ENCODE measurements around the gene TEX35.

The TEX35 gene

DNA sequence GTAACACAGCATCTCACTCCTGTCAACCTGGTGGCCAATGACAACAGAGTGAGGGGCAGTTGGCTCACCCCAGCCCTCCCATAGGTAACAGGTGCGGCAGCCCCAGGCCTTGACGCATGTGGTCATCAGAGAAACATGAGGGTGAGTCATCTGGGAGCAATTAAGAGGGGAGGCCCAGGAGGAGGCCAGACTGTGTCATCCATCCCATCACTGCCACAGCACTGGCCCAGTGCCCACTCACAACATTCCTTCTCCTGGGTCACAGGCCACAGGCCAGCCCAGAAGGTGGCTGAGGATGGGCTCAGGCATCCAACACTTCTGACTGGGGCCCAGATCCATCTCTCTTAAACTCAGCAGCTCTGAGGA is 17.1 kb downstream of the TEX35 start:
- no peak for ATAC-seq (ENCODE audit: insufficient read depth, low read depth)
- no peak for DNase-seq
- H3K9ac ChIP-seq (ENCODE audit: low read depth, low read length), result no peak overlapping the region

DNA sequence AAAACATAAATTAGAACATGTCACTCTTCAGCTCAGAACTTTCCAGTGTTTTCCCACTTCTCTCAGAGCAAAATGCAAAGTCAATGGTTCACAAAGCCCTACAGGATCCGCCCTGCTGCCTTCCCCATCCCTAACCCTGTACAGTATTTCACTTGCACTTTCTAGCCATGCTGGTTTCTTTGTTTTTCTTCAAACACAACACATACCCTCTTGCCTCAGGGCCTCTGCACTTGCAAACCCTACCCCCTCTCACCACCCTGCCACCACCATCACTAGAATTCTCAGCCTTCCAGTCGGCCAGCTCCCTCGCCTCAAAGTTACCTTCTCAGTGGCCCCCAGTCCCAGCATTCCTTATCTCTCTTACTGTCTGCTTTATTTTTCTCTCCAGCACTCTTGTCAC is 17.6 kb downstream of the TEX35 start:
- Histone ChIP-seq H3K4me2 (ENCODE audit: insufficient read depth, low read length) (no peak overlapping the region), H4K20me1 (ENCODE audit: insufficient read depth, low read length) (no peaks in the 10 kb centered on the region), H3K9ac (ENCODE audit: low read depth, low read length) (no peak overlapping the region), H3K4me3 (ENCODE audit: low read depth in 1 of 2, low read length in 2 of 2) (no peak overlapping the region), H3K27ac (ENCODE audit: low read length) (no peak overlapping the region), H3K27me3 (ENCODE audit: insufficient read depth, low read length, poor library complexity) (no peaks in the 10 kb centered on the region), H3K36me3 (ENCODE audit: insufficient read depth, low read length) (no peaks in the 10 kb centered on the region), H3K79me2 (ENCODE audit: insufficient read depth, low read length) (no peaks in the 10 kb centered on the region), H2AFZ (ENCODE audit: low read depth, low read length) (no peak overlapping the region), H3K9me3 (ENCODE audit: insufficient read depth, low read length, severe bottlenecking) (no peaks in the 10 kb centered on the region), H3K4me1 (ENCODE audit: insufficient read depth, low read length) (peaks cover 4% of the 10 kb centered on the region)
- no peak for TF ChIP-seq EZH2 (IDR thresholded peaks at IDR 0.05; ENCODE audit: borderline replicate concordance, low read depth, low read length, severe bottlenecking)
- no peak for TF ChIP-seq CTCF (IDR thresholded peaks at IDR 0.05; ENCODE audit: borderline replicate concordance, extremely low read depth, low read length, poor library complexity, severe bottlenecking)
- ATAC-seq (ENCODE audit: insufficient read depth, low read depth), result no peak
- no peak for DNase-seq

More for the DNA sequence above, 17.1 kb downstream of the TEX35 start:
- Histone ChIP-seq H4K20me1 (ENCODE audit: insufficient read depth, low read length) (no peaks in the 10 kb centered on the region), H3K36me3 (ENCODE audit: insufficient read depth, low read length) (no peaks in the 10 kb centered on the region), H3K79me2 (ENCODE audit: insufficient read depth, low read length) (no peaks in the 10 kb centered on the region), H3K27me3 (ENCODE audit: insufficient read depth, low read length, poor library complexity) (no peaks in the 10 kb centered on the region), H3K4me2 (ENCODE audit: insufficient read depth, low read length) (no peak overlapping the region), H3K9me3 (ENCODE audit: insufficient read depth, low read length, severe bottlenecking) (no peaks in the 10 kb centered on the region), H2AFZ (ENCODE audit: low read depth, low read length) (no peak overlapping the region), H3K27ac (ENCODE audit: low read length) (no peak overlapping the region), H3K4me1 (ENCODE audit: insufficient read depth, low read length) (peaks cover 4% of the 10 kb centered on the region), H3K4me3 (ENCODE audit: low read depth in 1 of 2, low read length in 2 of 2) (no peak overlapping the region)
- TF ChIP-seq CTCF (IDR thresholded peaks at IDR 0.05; ENCODE audit: borderline replicate concordance, extremely low read depth, low read length, poor library complexity, severe bottlenecking) (no peak), EZH2 (IDR thresholded peaks at IDR 0.05; ENCODE audit: borderline replicate concordance, low read depth, low read length, severe bottlenecking) (no peak)

DNA sequence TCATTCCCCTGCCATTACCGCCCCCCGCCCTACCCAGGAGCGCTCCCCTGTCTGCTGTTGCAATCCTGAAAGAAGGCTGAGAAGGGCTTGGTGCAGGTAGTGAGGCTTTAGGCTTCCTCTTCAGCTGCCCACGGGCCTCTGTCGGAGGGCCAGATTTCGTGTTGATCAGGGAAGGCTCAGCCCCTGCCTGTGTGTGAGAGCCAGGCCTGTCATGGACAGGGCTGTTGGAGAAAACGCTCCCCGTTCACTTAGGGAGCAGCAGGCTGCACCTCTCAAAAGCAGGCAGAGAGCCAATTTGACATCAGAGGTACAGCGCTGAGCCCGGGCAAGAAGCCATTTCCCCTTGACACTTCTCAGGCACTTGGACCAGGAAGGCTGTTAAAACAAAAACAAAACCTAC is 19.0 kb downstream of the TEX35 start:
- Histone ChIP-seq H4K20me1 (ENCODE audit: insufficient read depth, low read length) (no peaks in the 10 kb centered on the region), H3K4me3 (ENCODE audit: low read depth in 1 of 2, low read length in 2 of 2) (no peak overlapping the region), H3K79me2 (ENCODE audit: insufficient read depth, low read length) (no peaks in the 10 kb centered on the region), H2AFZ (ENCODE audit: low read depth, low read length) (peak overlapping the region; percentile 58), H3K9ac (ENCODE audit: low read depth, low read length) (no peak overlapping the region), H3K9me3 (ENCODE audit: insufficient read depth, low read length, severe bottlenecking) (no peaks in the 10 kb centered on the region), H3K27ac (ENCODE audit: low read length) (no peak overlapping the region), H3K4me2 (ENCODE audit: insufficient read depth, low read length) (peak overlapping the region; percentile 23; the same call in 1 of the 2 replicates), H3K4me1 (ENCODE audit: insufficient read depth, low read length) (peaks cover 4% of the 10 kb centered on the region), H3K36me3 (ENCODE audit: insufficient read depth, low read length) (no peaks in the 10 kb centered on the region), H3K27me3 (ENCODE audit: insufficient read depth, low read length, poor library complexity) (no peaks in the 10 kb centered on the region)
- TF ChIP-seq CTCF (IDR thresholded peaks at IDR 0.05; ENCODE audit: borderline replicate concordance, extremely low read depth, low read length, poor library complexity, severe bottlenecking), result no peak
- no peak for TF ChIP-seq EZH2 (IDR thresholded peaks at IDR 0.05; ENCODE audit: borderline replicate concordance, low read depth, low read length, severe bottlenecking)
- DNase-seq (no peak), ATAC-seq (ENCODE audit: insufficient read depth, low read depth) (peak; percentile 28; the same call in 2 of the 3 replicates)

DNA sequence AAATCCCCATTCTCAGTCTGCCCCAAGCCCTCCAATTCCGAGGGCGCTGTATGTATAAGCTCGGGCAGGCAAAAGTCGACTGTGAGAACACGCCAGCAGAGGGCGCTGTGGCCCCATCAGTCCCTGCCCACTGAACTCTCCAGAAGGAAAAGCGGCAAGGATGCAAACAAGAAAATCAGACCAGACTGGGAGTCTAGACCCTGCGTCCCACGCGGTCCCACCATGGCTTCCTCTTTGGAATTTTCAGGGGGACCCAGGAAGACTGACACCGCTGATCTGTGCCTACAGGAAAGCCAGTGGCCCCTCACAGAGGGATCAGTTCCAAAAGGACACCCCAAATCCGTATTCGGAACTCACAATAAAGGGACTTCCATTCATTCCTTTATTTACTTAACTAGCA is 19.5 kb downstream of the TEX35 start:
- peak; percentile 75 for DNase-seq
- Histone ChIP-seq H3K9ac (ENCODE audit: low read depth, low read length) (no peak overlapping the region), H3K27ac (ENCODE audit: low read length) (no peak overlapping the region), H3K4me1 (ENCODE audit: insufficient read depth, low read length) (peaks cover 4% of the 10 kb centered on the region), H3K4me2 (ENCODE audit: insufficient read depth, low read length) (peak overlapping the region; percentile 23; the same call in 1 of the 2 replicates), H3K4me3 (ENCODE audit: low read depth in 1 of 2, low read length in 2 of 2) (no peak overlapping the region), H3K9me3 (ENCODE audit: insufficient read depth, low read length, severe bottlenecking) (no peaks in the 10 kb centered on the region), H4K20me1 (ENCODE audit: insufficient read depth, low read length) (no peaks in the 10 kb centered on the region), H3K79me2 (ENCODE audit: insufficient read depth, low read length) (no peaks in the 10 kb centered on the region), H3K27me3 (ENCODE audit: insufficient read depth, low read length, poor library complexity) (no peaks in the 10 kb centered on the region), H2AFZ (ENCODE audit: low read depth, low read length) (peak overlapping the region; percentile 58), H3K36me3 (ENCODE audit: insufficient read depth, low read length) (no peaks in the 10 kb centered on the region)
- no peak for TF ChIP-seq EZH2 (IDR thresholded peaks at IDR 0.05; ENCODE audit: borderline replicate concordance, low read depth, low read length, severe bottlenecking)
- peak; percentile 92 for TF ChIP-seq CTCF (IDR thresholded peaks at IDR 0.05; ENCODE audit: borderline replicate concordance, extremely low read depth, low read length, poor library complexity, severe bottlenecking)
- peak; percentile 98 for ATAC-seq (ENCODE audit: insufficient read depth, low read depth)

All from DND-41 (cell line).